ENCODE results near the gene TRPT1.

DNA sequence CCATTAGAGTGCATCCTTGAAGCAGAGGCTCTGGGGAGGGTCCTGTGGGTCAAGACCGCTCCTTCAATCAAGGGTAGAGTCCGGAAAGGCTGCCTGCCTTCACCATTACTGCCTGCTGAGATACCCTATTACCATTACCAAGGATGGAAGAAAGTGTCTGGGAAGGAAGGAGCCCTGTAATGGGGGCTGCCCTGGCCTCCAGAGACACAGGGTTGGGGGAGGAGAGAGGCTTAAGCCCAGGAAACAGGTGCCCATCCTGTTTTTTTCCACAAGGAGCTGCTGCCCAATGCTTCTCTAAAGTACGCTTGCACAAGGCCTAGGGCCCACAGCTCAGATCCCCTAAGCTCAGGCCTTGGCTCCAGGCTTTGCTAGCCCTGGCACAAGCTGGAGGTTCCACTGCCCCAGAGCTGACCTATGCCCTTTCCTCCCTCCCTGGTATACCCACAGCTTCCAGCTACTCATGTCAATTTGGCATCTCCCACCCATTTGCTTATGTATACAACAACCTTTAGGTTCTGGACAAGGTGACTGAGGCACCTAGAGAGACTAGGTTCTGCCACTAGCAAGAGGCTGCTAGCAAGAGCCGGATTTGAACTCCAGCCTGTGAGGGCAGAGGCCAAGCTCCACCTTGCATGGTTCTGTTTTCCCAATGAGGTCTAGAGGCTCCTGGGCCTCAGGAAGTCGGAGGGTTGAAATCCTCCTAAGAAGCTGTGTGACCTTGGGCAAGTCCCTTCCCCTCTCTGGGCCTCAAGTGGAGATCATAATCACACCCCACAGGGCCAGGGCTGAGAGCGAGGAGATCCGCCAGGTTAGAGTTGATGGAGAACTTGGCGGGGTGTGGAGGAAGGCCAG, 23.8 kb upstream of the TRPT1 start:
- no peak for TF ChIP-seq POLR2A (IDR thresholded peaks at IDR 0.05)
- TF ChIP-seq, protein P1, sequence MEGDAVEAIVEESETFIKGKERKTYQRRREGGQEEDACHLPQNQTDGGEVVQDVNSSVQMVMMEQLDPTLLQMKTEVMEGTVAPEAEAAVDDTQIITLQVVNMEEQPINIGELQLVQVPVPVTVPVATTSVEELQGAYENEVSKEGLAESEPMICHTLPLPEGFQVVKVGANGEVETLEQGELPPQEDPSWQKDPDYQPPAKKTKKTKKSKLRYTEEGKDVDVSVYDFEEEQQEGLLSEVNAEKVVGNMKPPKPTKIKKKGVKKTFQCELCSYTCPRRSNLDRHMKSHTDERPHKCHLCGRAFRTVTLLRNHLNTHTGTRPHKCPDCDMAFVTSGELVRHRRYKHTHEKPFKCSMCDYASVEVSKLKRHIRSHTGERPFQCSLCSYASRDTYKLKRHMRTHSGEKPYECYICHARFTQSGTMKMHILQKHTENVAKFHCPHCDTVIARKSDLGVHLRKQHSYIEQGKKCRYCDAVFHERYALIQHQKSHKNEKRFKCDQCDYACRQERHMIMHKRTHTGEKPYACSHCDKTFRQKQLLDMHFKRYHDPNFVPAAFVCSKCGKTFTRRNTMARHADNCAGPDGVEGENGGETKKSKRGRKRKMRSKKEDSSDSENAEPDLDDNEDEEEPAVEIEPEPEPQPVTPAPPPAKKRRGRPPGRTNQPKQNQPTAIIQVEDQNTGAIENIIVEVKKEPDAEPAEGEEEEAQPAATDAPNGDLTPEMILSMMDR (IDR thresholded peaks at IDR 0.05), result no peak
- TF ChIP-seq EP300 (IDR thresholded peaks at IDR 0.05), result no peak
- no peak for TF ChIP-seq POLR2AphosphoS5 (IDR thresholded peaks at IDR 0.05)
